A204.1 (cell line): ENCODE measurements around the gene HSD11B1L.

ENCODE experiments used
- FAIRE-seq: peaks from 2 replicates; lab custom pipeline; 2012; peaks lifted over from hg19 to GRCh38; lab: Jason Lieb, UNC

Gene HSD11B1L

GRCh38 chr19:5667751-5668271 lies 13.0 kb upstream of the HSD11B1L start:
- FAIRE-seq = no peak

- no peak for FAIRE-seq
Measured at GRCh38 chr19:5669212-5669611, 11.6 kb upstream of the HSD11B1L start.

- no peak for FAIRE-seq
Measured at GRCh38 chr19:5671600-5671999, 9.2 kb upstream of the HSD11B1L start.

- FAIRE-seq = no peak
Measured at GRCh38 chr19:5672708-5673459, 7.9 kb upstream of the HSD11B1L start.

GRCh38 chr19:5673752-5674151 lies 7.1 kb upstream of the HSD11B1L start:
- FAIRE-seq = no peak

GRCh38 chr19:5674714-5675113 lies 6.1 kb upstream of the HSD11B1L start:
- no peak for FAIRE-seq

GRCh38 chr19:5676105-5676771 lies 4.6 kb upstream of the HSD11B1L start:
- FAIRE-seq = no peak

- no peak for FAIRE-seq
Measured at GRCh38 chr19:5676772-5677105, 4.1 kb upstream of the HSD11B1L start.

GRCh38 chr19:5677136-5677535 lies 3.7 kb upstream of the HSD11B1L start:
- FAIRE-seq = no peak

- FAIRE-seq = no peak
Measured at GRCh38 chr19:5677580-5677979, 3.2 kb upstream of the HSD11B1L start.

GRCh38 chr19:5678071-5678718 lies 2.6 kb upstream of the HSD11B1L start:
- FAIRE-seq = no peak

GRCh38 chr19:5679289-5680083 lies 1.3 kb upstream of the HSD11B1L start:
- FAIRE-seq = no peak

GRCh38 chr19:5680084-5680436 lies 767 bp upstream of the HSD11B1L start:
- FAIRE-seq = no peak

GRCh38 chr19:5681391-5682106 lies 722 bp downstream of the HSD11B1L start:
- FAIRE-seq = no peak

- no peak for FAIRE-seq
Measured at GRCh38 chr19:5682107-5682482, 1.3 kb downstream of the HSD11B1L start.

GRCh38 chr19:5683177-5683886 lies 2.5 kb downstream of the HSD11B1L start:
- FAIRE-seq = no peak

- no peak for FAIRE-seq
Measured at GRCh38 chr19:5684694-5685430, 4.0 kb downstream of the HSD11B1L start.

- no peak for FAIRE-seq
Measured at GRCh38 chr19:5686326-5686646, 5.5 kb downstream of the HSD11B1L start.

GRCh38 chr19:5686647-5687359 lies 6.0 kb downstream of the HSD11B1L start:
- no peak for FAIRE-seq
